ENCODE data around the gene SLC16A7.

- no peak for TF ChIP-seq EZH2 (IDR thresholded peaks at IDR 0.05; ENCODE audit: insufficient read depth, poor library complexity, severe bottlenecking)
- TF ChIP-seq EZH2phosphoT487 (IDR thresholded peaks at IDR 0.05; ENCODE audit: insufficient read depth, low read depth), result no peak
Measured at GRCh38 chr12:59636945-59637691, 41.3 kb downstream of the SLC16A7 start.
